Osteoblast (primary cell): ENCODE measurements around the gene FUT1. TPM values are rescaled to one million over a fixed set of nuclear protein-coding genes. Genes with fewer than 3 reads are reported as not detected.

Source experiments
- DNase-seq: peaks from one replicate; pipeline ENCODE4 v3.0.0; 2011; ENCODE audit warnings: low spot score, mixed read lengths; ENCODE audit not compliant: insufficient read length; ENCODE audit errors: missing footprints
- H2AFZ ChIP-seq: 2 replicates; pipeline ENCODE4 v1.6.0; 2011; ENCODE audit warnings: mild to moderate bottlenecking, low read length
- H3K27ac ChIP-seq: 2 replicates; pipeline ENCODE4 v1.5.1; 2011; ENCODE audit warnings: mild to moderate bottlenecking, low read depth, low read length, moderate library complexity
- H3K27me3 ChIP-seq: 2 replicates; pipeline ENCODE4 v1.6.0; 2012; ENCODE audit warnings: mild to moderate bottlenecking, control low read depth, inconsistent platforms, low read length, moderate library complexity; ENCODE audit not compliant: insufficient read depth
- H3K36me3 ChIP-seq: 2 replicates; pipeline ENCODE4 v1.5.1; 2011; ENCODE audit warnings: mild to moderate bottlenecking, low read length, control low read depth, moderate library complexity; ENCODE audit not compliant: insufficient read depth
- H3K4me1 ChIP-seq: 2 replicates; pipeline ENCODE4 v1.5.1; 2011; ENCODE audit warnings: mild to moderate bottlenecking, low read length, control low read depth, moderate library complexity; ENCODE audit not compliant: insufficient read depth
- H3K4me2 ChIP-seq: 2 replicates; pipeline ENCODE4 v1.6.0; 2011; ENCODE audit warnings: mild to moderate bottlenecking, low read length; ENCODE audit not compliant: insufficient read depth
- H3K4me3 ChIP-seq: fragments of 200-600 bp; sonication (generic); 3 replicates; pipeline ENCODE4 v1.5.1; 2012; ENCODE audit warnings: mild to moderate bottlenecking, low read length, inconsistent platforms; ENCODE audit not compliant: insufficient read depth
- H3K79me2 ChIP-seq: 2 replicates; pipeline ENCODE4 v1.6.0; 2012; ENCODE audit warnings: mild to moderate bottlenecking, low read length, control low read depth, inconsistent platforms; ENCODE audit not compliant: insufficient read depth
- H3K9me3 ChIP-seq: 2 replicates; pipeline ENCODE4 v1.5.1; 2011; ENCODE audit warnings: low read depth, low read length, control low read depth
- H4K20me1 ChIP-seq: 2 replicates; pipeline ENCODE4 v1.6.0; 2012; ENCODE audit warnings: mild to moderate bottlenecking, low read length, control low read depth; ENCODE audit not compliant: insufficient read depth
- CTCF ChIP-seq: IDR thresholded peaks from 2 replicates; pipeline ENCODE4 v1.5.1; 2011; ENCODE audit warnings: mild to moderate bottlenecking, low read depth, low read length, moderate library complexity; ENCODE audit errors: extremely low read depth
- total RNA-seq: library from RNA; depleted of rRNA; stranded (reverse); fragments of >200 nt; gene quantifications from 2 replicates; pipeline ENCODE4 v1.2.3, GENCODE V29; 2012

FUT1 gene
- total RNA-seq, 1 donor = under 0.01 TPM

GRCh38 chr19:48731452-48731851 is 21.0 kb downstream of the FUT1 start:
- peaks cover 14% of the 10 kb centered on the region for H3K27me3 ChIP-seq
- no peak overlapping the region for H3K4me2 ChIP-seq
- H2AFZ ChIP-seq = no peak overlapping the region
- no peak overlapping the region for H3K27ac ChIP-seq
- peak; percentile 63 for DNase-seq
- no peaks in the 10 kb centered on the region for H3K9me3 ChIP-seq
- no peaks in the 10 kb centered on the region for H4K20me1 ChIP-seq
- no peak for TF ChIP-seq CTCF
- H3K36me3 ChIP-seq = no peaks in the 10 kb centered on the region
- no peaks in the 10 kb centered on the region for H3K4me1 ChIP-seq
- no peak overlapping the region for H3K4me3 ChIP-seq
- no peaks in the 10 kb centered on the region for H3K79me2 ChIP-seq

GRCh38 chr19:48728911-48729664 is 23.4 kb downstream of the FUT1 start:
- Histone ChIP-seq H3K4me1 (peaks cover 11% of the 10 kb centered on the region), H3K4me3 (peak overlapping the region; percentile 68), H3K27me3 (peaks cover 4% of the 10 kb centered on the region), H3K9me3 (no peaks in the 10 kb centered on the region), H3K27ac (no peak overlapping the region), H3K36me3 (peaks cover 3% of the 10 kb centered on the region), H3K79me2 (no peaks in the 10 kb centered on the region), H4K20me1 (no peaks in the 10 kb centered on the region), H3K4me2 (peak overlapping the region; percentile 53), H2AFZ (peak overlapping the region; percentile 35)
- no peak for TF ChIP-seq CTCF
- DNase-seq = peak; percentile 90

- Histone ChIP-seq H3K79me2 (no peaks in the 10 kb centered on the region), H3K36me3 (peaks cover 4% of the 10 kb centered on the region), H3K4me2 (no peak overlapping the region), H3K27ac (no peak overlapping the region), H4K20me1 (no peaks in the 10 kb centered on the region), H3K27me3 (peaks cover under 1% of the 10 kb centered on the region), H2AFZ (no peak overlapping the region), H3K4me1 (peaks cover 11% of the 10 kb centered on the region), H3K4me3 (no peak overlapping the region), H3K9me3 (no peaks in the 10 kb centered on the region)
- no peak for TF ChIP-seq CTCF
- no peak for DNase-seq
Observed at GRCh38 chr19:48726556-48726955, 25.9 kb downstream of the FUT1 start.

- no peak for TF ChIP-seq CTCF
- no peaks in the 10 kb centered on the region for H3K27me3 ChIP-seq
- no peak overlapping the region for H3K4me3 ChIP-seq
- peaks cover 19% of the 10 kb centered on the region for H3K4me1 ChIP-seq
- DNase-seq = peak; percentile 97
- peak overlapping the region; percentile 69 for H3K27ac ChIP-seq
- no peaks in the 10 kb centered on the region for H4K20me1 ChIP-seq
- H3K36me3 ChIP-seq = peaks cover 4% of the 10 kb centered on the region
- H3K79me2 ChIP-seq = no peaks in the 10 kb centered on the region
- H3K9me3 ChIP-seq = no peaks in the 10 kb centered on the region
- H2AFZ ChIP-seq = peak overlapping the region; percentile 91
- H3K4me2 ChIP-seq = peak overlapping the region; percentile 44
Observed at GRCh38 chr19:48724796-48725753, 27.4 kb downstream of the FUT1 start.
